Activated CD4-positive, alpha-beta T cell treated with anti-CD3 and anti-CD28 coated beads, Interleukin-10, Interleukin-2, amounts not matched to agents 100 ng/mL and 50 ng/mL, durations not matched to agents 16 hours and 8 hours (primary cell): ENCODE measurements around the gene NOTCH4.
"Not testable (repeated sequence)": the region's sequence is repeated elsewhere in the genome, so short reads cannot be mapped to it uniquely, and the experiment has no call there.

Source experiments
- DNase-seq: peaks from one replicate; pipeline ENCODE4 v3.0.0-alpha.2; 2020

The NOTCH4 gene

DNA sequence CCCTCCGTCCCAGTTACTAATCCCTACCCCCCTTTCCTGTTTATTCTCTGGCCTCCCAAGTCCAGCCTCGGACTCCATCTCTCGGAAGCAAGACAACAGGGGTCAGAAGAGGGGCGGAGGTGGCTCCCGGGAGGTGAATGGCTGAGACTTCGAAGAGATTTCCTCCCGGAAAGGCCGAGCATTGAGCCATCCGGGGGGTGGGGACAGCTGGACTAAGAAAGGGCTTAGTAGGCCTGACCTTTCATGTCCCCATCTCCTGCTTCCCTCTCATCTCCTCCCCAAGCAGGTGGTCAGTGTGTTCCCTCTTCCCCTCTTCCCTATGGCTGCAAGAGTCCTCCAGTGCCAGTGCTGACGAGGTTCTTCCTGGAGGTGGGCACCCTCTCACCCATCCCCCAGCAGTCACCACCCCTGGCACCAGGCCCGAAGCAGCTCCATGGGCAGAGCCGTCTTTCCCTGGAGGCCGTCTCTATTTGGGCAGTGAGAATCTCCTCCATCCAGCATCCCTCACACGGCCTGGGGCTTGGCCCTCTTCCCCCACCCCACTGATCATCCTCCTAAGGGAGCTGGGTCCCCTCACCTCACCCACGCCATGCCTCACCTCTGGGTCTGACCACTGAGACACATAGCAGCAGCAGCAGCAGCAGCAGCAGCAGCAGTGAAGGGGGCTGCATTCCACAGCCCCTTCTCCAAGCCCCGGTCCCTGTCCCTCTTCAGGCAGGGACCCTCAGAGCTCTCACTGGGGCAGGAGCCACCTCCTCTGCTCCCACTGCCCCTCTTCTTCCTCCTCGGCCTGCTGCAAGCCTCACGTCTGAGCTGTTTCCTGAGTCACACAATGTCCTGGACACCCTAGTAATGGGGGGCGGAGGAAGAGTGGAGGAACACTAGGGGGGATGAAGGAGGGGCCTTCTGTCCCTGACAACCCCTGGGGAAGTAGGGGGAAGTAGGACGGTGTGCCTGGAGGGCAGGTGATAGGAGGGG, at the start of gene NOTCH4:
TSS of gene NOTCH4 (minus strand) at position 810 of the 978 bp plus-strand sequence. CDS start at position 671, 139 bp downstream.
- DNase-seq: no peak

DNA sequence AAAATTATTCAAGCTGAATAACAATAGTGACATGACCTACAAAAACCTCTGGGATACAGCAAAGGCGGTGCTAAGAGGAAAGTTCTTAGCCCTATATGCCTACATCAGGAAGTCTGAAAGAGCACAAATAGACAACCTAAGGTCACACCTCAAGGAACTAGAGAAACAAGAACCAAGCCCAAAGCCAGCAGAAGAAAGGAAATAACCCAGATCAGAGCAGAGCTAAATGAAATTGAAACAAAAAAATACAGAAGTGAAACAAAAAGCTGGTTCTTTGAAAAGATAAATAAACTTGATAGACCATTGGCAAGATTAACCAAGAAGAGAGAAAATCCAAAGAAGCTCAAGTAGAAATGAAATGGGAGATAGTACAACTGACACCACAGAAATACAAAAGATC, 47.6 kb upstream of the NOTCH4 start:
- DNase-seq: no peak

DNA sequence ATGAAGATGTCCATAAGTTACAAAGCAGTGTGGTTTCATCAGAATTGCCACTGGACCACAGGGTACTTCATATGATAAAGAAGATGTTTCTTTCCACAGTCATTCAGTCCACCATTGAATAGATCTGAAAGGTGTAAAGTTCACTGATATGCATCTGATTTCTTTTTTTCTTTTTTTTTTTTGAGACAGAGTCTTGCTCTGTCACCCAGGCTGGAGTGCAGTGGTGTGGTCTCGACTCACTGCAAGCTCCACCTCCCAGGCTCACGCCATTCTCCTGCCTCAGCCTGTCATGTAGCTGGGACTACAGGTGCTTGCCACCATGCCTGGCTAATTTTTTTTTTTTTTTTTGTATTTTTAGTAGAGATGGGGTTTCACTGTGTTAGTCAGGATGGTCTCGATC, 44.6 kb upstream of the NOTCH4 start:
- DNase-seq: not testable (repeated sequence)

DNA sequence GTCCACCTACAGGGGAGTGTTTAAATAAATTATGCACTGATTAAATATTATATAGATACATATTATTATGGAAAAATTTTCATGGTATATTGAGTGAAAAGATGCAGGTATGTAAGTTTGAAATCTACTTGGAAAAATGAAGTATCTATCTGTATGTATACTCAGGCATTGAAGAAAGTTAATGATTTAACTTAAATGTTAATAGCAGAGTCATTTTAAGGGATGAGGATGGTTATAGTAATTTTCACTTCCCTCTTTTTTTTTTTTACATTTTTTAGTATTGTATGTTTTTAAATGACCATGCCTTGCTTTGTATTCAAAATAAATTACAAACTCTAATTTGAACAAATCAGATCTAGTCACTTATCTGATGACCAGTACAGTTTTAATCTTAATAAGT, 43.2 kb upstream of the NOTCH4 start:
- DNase-seq: no peak

DNA sequence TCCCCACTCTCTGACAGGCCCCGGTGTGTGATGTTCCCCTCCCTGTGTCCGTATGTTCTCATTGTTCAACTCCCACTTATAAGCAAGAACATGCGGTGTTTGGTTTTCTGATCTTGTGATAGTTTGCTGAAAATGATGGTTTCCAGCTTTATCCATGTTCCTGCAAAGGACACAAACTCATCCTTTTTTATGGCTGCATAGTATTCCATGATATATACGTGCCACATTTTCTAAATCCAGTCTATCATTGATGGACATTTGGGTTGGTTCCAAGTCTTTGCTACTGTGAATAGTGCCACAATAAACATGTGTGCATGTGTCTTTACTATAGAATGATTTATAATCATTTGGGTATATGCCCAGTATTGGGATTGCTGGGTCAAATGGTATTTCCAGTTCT, 33.4 kb upstream of the NOTCH4 start:
- not testable (repeated sequence) for DNase-seq

DNA sequence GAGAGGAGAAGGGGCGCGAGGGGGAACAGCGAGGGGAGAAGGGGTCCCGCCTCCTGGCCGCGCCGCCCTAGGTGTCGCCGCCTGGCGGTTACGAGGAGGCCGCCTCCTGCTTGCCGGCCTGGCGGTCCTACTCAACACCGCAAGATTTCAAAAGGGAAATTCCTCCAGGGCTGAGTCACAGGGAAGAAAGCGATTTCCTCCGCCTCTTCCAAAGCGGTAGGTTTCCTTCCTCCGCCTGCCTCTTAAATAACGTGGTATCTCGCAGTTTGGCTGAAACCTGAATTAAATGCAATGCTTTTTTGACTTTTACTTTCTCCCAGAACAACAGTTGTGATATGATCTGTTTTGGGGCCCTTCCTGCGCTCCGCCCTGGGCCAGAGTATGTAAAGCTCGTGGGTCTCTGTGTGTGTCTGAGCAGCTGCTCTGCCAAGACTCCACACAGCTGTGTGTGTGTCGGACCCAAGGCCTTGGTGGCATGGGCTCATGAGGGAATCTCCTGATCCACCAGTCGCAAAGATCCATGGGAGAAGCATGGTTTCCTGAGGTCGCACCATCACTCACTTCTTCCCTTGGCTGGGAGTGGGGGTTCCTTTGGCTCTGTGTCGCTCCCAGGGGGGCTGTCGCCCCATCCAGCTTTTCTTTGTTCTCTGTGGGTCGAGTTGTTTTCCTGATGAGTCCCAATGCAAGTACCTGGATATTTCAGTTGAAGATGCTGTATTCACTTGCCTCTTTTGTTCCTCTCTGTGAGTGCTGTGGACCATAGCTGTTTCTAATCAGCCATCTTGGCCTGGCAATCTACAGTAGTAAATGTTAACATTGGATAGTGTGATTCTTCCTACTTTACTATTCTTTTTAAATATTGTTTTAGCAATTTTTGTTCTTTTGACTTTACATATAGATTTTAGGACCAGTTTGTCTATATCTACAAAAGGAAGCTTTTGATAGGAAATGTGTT, 31.6 kb upstream of the NOTCH4 start:
- DNase-seq: peak; percentile 79

DNA sequence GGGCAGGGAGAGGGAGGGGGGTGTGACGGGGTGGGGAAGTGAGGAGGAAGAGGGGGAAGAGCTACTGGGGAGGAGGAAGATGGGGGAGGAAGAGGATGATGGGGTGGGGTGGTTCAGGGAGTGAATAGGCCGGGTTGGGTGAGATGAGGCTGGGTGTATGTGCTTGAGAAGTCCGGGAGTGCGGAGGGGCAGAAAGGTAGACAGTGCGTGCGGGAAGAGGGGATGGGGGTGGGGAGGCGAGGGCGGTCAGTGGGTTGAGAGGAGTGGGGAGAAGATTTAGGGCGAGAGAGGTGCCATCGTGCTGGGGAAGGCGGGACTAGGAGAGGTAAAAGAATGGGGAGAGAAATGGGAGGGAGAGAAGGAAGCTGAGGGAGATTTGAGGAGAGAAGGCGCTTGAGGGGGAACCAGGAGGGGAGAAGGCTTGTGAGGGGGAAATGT, 30.9 kb upstream of the NOTCH4 start:
- no peak for DNase-seq

DNA sequence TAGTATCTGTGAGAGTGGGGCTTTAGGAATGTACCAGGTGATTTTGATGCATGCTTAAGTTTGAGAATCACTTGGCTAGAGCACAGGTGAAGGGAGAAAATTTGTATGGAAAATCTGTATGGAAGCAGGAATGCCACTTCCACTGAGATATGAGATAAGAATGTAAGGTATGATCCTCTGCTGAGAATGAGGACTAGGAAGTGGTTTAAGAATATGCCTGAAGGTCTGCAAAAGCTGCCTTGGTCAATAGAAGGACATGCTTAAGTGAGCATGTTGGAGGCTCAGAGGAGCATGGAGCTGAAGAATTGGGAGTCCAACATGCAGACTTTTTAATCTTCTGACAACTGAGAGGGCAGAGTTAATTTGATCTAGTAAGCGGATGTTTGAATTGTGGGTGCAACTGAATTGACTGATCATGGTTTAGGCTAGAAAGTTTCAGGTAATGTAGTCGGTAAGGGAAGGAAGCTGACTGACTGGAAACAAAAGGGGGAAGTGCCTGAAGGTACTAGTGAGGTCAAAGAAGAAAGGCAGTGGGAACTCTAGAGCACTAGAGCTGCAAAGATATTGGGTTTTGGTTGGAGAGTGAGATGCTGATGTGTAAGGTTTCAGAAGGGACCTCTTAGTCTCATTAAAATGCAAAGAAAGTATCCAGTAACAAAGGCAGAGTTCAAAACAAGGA, 28.6 kb upstream of the NOTCH4 start:
- peak; percentile 43 for DNase-seq

DNA sequence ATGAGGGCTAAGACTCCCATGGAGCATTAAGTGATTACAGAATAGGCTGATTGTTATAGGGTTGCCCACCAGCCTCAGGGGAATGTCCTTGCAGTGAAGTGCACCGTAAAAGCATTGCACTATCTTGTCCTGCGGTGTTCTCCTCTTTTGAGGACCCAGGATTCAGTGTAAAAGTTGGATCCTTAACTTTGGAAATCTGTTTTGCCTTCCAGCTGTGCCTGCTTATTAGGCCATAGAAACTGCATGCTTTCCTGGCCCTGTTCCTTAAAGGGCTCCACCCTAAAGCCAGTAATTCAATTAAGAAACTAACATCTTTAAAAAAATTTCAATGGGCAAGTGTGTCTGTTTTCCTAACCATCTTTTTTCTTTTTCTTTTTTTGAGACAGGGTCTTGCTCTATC, 25.4 kb upstream of the NOTCH4 start:
- DNase-seq: no peak

DNA sequence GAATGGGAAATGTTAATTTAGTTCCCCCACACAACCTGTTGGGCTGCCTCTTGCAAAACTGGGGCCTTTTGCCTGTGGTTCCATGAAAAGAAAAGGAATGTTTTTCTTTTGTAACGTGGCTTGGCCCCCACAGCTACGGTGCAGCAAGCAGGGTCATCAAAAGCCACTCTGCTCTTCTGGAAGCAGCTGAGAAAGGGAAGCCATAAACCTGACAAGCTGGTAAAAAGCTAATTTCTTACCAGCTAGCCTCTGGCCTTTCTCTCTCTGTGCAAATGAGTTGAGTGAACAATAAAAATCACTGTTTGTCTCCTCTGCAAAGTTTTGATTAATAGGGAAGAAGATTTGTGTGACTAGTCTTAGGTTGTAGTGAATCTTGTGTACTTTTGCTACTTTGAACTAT, 23.5 kb upstream of the NOTCH4 start:
- no peak for DNase-seq

DNA sequence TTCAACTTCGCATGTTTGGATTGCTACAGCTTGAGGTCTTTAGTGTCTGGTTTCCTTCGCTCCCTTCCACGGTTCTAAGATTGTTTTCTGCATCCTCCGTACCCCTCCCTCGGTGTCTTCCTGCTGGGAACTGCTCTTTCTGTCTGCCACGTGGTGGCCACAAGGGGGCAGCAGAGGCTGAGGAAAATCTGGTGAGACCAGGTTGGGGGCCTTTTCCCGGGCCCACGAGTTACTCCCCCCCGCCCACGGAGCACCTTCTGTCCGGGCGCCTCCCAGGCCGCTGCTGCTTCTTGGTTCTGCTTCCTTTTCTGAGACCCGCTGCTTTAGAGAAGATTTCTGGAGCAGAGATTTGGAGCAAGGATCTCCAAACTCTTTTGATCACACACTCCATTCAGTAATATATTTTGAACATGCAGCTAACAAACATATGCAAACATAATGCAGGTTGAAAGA, 21.1 kb upstream of the NOTCH4 start:
- DNase-seq: peak; percentile 75

DNA sequence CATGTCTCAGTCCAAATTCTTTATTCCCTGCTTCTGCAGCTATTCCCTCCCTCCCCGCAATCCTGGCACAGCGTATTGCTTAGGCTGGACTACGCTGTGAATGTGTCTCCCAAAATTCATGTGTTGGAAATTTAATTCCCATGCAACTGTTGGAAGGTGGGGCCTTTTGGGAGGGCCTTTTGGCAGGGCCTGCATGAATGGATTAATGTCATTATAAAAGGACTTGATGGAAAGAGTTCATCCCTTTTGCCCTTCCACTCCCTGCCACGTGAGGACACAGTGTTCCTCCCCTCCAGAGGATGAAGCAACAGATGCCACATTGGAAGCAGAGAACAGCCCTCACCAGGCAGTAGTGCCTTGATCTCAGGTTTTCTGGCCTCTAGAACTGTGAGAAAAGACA, 20.4 kb upstream of the NOTCH4 start:
- no peak for DNase-seq

DNA sequence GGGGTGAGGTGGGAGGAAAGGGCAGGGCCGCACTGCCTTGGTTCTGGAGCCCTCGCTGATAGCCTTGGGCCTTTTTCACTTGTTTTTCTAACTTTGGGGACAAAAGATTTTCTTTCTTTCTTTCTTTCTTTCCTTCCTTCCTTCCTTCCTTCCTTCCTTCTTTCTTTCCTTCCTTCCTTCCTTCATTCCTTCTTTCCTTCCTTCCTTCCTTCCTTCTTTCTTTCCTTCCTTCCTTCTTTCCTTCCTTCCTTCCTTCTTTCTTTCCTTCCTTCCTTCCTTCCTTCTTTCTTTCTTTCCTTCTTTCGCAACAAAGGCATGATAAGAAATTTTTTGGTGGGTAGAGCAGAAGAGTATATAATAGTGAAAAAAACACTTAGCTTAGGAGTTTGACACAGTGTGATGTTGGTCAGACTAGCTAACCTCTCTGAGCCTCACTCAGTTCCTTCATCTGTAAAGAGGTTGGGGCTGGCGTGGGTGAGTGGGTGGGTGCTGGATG, 18.5 kb upstream of the NOTCH4 start:
- not testable (repeated sequence) for DNase-seq

DNA sequence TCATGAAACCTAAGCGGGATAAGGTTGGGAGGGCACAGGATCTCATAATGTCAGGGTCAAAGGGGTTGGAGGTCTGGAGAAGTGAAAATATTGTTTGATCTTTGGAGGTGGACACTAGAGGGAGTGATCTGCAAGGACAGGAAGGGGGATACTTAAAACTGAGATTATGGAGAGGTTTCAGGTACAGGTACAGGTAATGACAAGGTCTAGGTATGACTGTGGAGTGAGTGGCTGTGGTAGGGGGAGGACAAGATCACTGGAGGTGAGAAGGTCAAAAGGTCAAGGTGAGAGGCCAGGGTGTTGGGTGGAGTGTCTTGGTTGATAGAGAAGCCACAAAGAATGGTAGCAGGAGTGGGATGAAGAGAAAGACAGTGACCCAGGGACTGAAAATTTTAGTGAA, 16.8 kb upstream of the NOTCH4 start:
- DNase-seq: peak; percentile 15

DNA sequence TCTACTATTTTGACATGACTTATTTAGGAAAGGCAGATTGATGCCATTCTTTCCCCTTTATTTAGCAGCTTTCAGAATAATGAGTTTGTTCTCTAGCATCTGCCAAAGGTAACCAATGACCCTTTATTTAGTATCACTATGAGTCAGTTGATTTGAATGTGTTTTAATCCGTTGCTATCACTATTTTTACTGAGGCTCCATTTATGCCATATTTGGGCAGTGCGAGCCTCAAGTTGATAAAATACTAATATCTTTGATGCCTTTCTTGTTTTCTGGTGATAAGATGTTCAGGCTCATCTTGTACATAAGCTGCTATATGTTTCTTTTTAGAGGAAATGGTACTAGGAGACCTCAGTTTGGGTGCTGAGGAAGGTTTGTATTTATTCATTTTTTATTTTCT, 15.6 kb upstream of the NOTCH4 start:
- no peak for DNase-seq

DNA sequence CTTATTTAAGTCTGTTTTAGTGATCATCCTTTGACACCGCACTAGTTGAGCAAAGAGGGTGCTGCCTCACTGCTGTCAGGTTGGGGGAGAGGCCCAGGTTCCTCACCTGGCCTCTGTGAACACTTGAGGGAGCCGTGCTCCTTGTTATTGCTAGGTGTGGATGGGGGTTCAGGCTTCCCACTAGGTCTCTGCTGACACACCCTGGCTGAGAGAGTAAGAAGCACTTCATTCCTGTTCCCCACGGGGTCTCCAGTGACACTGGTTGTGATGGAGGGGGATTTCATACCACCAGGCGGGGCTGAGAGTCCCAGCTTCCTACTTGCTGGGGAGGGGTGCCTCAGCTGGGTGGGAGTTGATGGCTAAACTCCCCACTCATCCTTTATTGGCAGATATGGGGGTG, 11.1 kb upstream of the NOTCH4 start:
- DNase-seq: no peak

DNA sequence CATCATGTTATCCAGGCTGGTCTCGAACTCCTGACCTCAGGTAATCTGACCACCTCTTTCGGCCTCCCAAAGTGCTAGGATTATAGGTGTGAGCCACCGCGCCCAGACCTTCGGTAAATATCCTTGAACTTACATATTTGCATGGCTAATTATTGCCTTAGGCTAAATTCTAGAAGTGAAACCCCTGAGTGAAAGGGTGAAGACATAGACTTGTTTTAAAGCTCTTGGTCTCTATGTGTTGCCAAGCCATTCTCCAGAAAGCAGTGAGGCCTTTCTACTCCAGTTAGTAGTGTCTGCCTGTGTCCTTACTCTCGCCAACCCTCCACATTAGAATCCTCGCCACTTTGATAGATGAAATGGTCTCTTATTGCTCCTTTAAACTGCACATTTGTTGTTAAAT, 2.6 kb upstream of the NOTCH4 start:
- DNase-seq: no peak

DNA sequence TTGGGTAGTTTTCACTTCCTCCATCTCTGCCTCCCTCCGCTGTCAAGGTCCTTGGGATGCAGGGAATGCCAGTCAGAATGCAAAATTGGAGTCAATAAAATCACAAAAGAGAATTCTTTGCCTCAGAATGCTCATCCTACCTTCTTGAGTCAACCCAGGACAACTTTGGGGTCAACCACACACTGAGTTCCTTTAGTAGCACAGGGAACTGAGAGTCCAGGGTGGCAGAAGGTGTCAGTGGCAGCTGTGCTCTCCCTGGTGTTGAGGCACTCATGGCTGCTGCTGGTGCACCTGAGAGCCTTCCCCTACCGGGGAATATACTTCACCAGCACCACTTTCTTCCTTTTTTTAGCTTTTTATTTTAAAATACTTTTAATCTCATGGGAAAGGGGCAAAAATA, 829 bp upstream of the NOTCH4 start:
- DNase-seq: no peak

DNA sequence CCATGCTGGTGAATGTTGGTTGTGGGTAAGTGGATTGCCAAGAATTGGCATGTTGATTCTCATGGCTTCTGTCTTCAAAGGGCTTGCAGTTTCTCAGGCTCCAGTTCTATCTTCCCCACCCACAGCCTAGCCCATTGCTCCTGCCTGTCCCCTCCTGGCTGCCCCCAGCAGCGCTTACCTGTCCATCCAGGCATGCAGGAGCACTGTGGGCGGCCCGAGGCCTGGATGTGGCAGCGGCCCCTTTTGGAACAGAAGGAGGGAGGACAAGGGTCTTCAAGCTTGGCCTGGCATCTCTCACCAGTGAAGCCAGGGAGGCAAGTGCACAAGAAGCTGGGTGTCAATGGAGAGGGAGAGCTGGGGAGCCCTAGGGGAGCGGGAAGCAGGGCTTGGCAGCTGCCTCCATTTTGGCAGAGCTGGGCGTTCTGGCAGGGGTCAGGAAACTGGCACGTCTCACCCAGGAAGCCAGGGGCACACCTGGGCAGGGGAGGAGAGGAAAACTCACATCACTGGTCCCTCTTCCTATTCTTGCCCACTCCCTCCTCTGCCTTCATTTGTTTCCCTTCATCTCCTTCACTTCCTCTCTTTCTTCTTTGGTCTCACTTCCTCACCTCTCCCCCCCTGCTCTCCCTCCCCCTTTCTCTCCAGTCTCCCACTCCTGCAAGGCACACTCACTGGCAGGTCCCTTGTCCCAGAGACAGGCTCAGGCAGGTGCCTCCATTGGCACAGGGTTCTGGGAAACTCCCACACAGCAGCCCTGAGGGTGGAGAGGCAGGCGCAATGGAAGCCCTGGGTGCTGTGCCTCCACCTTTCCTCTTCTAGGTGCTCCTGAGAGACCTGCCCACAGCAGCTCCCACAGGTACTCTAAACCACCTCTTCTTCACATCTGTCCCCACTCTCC, 1.3 kb downstream of the NOTCH4 start:
- DNase-seq: no peak

DNA sequence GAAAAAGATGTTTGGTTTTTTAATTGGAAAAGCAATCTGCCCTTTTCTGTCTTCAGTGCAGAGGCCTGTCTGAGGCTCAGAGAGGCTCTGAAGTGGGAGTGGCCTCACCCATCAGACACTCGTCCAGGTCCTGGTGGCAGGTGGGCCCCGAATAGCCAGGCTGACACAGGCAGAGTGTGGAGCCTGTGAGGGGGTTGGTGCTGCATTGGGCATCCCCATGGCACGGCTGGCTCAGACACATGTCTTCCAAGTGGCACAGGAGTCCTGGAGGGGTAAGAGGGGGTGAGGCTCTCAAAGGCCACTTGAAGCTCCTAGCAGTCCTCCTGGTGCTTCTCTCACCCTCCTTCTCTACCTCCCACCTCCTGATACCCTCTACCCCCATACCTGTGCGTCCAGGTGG, 3.8 kb downstream of the NOTCH4 start:
- no peak for DNase-seq

DNA sequence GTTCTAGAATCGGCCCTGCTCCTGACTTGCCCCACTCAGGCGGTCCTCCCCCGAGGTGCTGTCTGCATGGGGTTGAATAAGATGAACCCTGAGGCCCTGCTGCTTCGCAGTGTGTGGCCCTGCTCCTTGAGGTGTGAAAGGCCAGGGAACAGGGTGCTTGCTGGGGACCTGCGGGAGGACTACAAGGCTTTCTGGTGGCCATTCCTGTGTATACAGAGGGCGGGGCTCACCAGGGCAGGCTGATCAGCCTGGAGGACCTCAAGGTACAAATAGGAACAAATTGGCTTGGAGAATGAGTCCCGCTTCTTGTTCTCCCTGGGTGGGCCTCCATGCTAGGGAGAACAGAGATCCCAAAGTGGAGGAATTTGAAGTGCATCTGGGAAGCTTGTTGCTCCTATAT, 5.7 kb downstream of the NOTCH4 start:
- no peak for DNase-seq

DNA sequence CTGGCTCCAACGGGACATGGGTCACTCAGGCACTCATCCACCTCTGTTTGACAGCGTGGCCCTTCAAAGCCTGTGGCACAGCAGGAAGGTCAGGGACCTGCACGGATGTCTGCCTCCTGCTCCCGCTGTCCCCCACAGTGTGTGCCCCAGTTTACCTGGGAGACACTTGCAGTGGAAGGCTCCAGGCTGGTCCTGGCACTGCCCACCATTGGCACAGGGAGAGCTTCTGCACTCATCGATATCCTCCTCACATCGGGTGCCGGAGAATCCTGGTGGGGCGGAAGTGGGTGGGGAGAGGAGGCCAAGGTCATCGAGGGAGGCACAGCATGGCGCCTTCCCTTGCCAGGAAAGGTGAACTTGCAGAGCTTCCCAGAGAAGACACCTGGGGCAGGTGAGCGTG, 6.9 kb downstream of the NOTCH4 start:
- DNase-seq: no peak
